Measurements from ENCODE around the gene TSPAN18.

The TSPAN18 gene

DNA sequence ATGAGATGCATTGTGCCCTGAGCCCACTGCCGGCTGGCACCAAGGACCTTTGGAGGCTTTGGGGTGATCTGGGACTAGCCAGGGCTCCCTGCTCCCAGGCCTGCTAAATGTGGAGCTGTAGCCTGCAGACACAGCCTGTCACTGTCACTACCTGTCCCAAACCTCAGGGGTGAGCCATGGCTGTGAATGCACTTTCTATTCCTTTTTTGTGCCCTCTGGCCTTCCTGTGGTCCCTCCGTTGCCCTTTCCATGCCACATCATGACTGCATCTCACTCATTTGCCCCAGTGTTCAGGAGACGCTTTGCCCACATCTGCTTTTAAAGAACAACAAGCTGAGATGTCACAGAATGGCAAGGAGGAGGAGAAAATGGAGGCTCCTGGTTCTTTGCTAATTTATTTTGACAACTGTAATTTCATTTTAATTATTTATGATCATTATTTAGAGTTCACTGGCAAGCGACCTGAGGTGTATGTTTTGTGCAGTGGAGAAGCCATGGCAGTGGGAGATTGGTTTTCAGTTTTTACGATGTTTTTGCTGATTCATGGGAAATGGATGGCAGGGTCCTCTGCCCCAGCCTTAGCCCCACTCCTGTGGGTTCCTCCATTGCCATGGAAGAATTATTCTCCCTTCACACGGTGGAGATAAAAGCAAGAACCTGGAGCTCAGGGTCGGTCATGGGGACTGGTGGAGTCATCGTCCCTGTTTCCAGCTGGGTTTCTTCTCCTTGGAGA, 69.2 kb downstream of the TSPAN18 start:
- no peak for DNase-seq (ENCODE audit: extremely low read depth in 1 of 2, low read depth in 1 of 2)

GRCh38 chr11:44797051-44797450, 70.3 kb downstream of the TSPAN18 start:
- no peak for DNase-seq (ENCODE audit: extremely low read depth in 1 of 2, low read depth in 1 of 2)

DNA sequence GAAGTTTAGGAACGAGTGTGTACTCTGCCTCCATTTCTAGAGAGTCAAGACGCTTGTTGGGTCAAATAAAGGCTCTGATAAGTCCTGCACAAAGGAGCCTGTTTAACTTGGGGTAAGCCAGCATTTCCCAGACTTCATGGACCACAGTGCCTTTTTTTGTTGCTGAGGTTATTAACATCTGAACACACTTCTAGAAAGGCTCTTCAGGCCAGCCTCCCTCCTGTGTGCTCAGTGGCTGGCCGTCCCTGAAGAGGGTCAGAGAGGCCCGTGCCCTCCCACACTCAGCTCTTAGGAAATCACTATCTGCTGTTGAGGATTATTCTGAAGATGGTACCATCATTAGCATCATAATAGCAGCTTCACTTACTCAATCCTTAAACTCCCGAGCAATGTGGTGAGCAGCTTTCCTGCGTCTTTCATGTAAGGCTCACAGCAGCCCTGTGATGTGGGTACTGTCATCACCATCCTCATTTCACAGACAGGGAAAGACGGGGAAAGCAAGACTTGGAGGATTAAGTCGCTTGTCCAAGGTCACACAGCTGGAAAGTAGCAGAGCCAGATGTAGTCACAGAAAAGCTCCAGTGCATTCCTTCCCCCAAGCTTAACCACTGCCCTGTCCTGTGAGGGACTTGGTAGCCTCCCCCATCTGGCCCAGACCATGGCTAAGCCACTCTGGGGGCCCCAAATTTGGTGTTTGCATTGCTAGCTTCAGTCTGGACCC, 71.3 kb downstream of the TSPAN18 start:
- DNase-seq (ENCODE audit: extremely low read depth in 1 of 2, low read depth in 1 of 2), result no peak

DNA sequence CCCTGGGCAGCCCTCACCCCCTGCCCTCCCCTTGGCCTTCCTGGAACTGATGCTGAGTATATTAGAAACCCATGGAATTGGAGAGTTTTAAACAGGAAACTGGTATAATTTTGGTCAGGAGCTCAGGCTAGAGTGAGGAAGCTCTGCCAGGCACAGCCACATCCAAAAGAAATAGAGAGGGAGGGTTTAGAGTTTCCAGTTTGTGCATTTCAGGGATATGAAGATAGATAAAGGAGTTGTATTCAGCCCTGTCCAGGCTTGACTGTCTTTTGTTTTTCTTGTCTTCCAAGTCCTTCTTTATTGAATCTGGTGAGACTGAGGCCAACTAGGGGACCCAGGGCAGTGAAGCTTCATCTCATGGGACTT, 71.8 kb downstream of the TSPAN18 start:
- no peak for DNase-seq (ENCODE audit: extremely low read depth in 1 of 2, low read depth in 1 of 2)

DNA sequence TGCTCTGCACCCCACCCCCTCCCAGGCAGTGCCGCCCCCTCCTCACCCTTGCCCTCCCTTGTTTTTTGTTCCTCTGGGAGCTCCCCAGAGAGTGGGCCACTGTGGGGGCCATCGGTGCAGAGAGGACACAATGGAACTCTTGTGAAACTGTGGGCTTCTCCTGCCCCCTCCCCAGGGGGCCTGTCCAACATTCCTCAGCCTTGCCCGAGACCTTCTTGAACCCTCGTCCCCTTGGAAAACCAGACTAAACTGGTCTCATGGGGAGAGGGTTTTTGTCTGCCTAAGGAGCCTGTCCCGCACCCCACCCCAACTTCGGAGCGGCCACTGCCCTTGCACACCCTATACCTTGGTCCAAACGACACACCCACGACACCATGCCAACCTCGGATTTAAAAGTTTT, 72.2 kb downstream of the TSPAN18 start:
- no peak for DNase-seq (ENCODE audit: extremely low read depth in 1 of 2, low read depth in 1 of 2)

DNA sequence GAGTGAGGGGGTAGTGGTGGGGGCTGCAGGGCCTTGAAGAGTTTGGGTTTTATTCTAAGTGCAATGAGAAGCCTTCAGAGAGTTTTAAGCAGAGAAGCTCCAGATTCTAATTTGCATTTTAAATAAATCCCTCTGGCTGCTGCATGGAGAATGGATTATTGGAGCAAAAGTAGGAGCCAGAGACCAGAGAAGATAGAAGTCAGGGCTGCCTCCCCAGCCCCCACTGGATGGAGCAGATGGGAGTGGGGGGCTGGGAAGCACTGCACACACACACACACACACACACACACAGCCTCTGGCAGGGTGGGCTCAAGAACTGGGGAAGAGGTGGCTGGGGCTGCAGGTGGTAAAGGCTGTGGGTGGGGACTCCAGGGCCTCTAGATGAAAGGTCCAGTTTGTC, 75.6 kb downstream of the TSPAN18 start:
- no peak for DNase-seq (ENCODE audit: extremely low read depth in 1 of 2, low read depth in 1 of 2)

GRCh38 chr11:44803009-44803408, 76.2 kb downstream of the TSPAN18 start:
- no peak for DNase-seq (ENCODE audit: extremely low read depth in 1 of 2, low read depth in 1 of 2)

DNA sequence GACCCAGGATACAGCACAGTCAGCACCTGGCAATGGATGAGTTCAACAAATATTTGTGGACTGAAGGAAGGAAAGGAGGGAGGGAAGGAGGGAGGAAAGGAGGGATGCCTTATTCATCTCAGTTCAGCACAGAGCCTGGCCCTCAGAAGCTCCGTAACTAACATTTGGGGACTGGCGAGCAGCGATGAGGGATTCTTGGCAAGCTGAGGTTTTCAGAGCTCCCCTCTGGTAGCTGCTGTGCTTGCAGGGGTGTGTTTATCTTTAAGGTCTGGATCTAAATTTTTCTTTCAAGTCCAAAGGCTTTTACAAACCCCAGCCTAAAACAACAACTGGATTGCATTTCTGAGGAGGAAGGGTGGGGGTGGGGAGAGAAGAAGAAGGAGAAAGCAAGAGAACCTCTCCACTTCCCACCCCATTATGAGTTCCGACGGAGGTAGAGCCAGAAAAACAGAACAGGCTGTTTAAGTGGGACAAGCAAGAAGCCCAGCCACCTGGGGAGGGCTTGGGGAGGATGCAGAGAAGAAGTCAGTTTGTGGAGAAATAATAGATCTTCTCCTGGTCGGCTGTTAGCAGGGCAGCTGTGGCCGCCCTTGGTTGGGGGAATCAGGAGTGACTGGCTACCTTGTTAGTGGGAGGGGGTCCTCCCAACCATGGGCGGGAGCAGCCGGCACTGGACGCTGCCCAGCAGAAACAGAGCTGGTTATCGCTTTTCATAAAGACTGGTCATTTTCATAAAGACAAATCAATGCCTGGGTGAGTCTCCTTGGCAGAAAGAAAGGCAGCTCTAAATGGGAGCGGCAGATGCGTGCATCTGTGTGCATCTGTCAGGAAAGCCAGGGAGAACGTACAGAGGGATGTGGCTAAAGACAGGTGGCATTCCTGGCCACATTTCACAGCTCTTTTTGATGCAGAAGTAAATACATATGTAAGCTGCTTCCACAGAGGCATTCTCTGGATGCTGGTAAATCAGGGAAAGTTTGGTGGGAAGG, 78.0 kb downstream of the TSPAN18 start:
- no peak for DNase-seq (ENCODE audit: extremely low read depth in 1 of 2, low read depth in 1 of 2)

DNA sequence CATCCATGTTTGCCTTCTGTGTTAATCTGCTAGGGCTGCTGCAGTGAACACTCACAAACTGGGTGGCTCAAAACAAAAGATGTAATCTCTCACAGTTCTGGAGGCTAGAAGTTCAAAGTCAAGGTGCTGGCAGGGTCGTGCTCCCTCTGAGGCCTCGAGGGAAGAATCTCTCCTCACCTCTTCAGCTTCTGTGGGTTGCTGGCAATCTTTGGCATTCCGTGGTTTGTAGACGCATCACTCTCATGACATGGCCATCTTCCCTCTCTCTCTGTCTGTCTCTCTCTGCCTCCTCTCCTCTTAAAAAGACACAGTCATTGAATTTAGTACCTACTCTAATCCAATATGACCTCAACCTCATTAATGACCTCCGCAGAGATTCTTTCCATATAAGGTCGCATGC, 78.8 kb downstream of the TSPAN18 start:
- DNase-seq (ENCODE audit: extremely low read depth in 1 of 2, low read depth in 1 of 2), result no peak

GRCh38 chr11:44808053-44808753, 81.4 kb downstream of the TSPAN18 start:
- no peak for DNase-seq (ENCODE audit: extremely low read depth in 1 of 2, low read depth in 1 of 2)

DNA sequence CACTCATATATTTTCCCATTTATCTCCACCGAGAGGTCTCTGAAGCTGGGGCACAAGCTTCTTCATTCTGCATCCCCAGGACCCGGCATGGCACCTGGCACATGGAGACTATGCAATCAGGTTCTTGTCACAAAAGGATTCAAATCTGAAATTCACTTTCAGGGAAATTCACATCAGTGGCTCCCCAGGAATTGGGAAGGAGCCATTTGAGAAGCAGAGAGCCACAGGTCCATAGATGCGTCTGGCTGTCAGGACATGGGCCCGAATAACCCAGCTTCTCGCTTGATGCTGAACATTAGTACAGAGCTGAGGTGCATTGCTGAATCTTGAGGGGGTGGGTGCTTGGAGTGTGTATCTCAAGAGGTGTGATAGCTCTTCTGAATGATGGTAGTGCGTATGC, 82.5 kb downstream of the TSPAN18 start:
- DNase-seq (ENCODE audit: extremely low read depth in 1 of 2, low read depth in 1 of 2), result no peak

DNA sequence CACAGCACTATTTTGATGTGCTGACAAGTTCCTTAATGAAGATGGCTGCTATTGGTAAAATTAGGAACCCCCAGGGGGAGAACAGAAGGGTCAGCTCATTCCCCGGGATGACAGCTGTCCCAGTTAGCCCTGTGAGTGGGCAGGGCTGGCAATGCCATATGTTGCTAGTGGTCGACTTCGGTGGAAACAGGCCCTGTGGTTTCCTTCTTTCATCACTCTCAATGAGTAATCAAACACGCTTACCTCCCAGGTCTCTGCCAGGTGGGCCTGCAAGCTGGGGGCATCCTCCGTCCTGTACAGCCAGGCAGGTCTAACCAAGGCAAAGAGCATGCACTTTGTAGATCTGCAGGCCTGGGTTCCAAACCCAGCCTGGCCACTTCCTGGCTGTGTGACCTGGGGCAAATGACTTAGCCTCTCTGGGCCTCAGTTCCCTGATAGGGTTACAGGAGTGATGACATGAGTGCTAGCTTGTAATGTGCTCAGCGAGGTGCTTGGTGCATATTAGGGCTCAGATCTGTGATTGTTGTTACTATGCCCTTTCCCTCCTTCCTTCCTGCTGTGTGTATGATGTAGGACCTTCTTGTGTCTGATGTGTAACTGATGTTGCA, 85.2 kb downstream of the TSPAN18 start:
- DNase-seq (ENCODE audit: extremely low read depth in 1 of 2, low read depth in 1 of 2), result no peak

- no peak for DNase-seq (ENCODE audit: extremely low read depth in 1 of 2, low read depth in 1 of 2)
Observed at GRCh38 chr11:44812971-44813370, 86.2 kb downstream of the TSPAN18 start.

- DNase-seq (ENCODE audit: extremely low read depth in 1 of 2, low read depth in 1 of 2), result no peak
Observed at GRCh38 chr11:44813401-44813800, 86.6 kb downstream of the TSPAN18 start.

DNA sequence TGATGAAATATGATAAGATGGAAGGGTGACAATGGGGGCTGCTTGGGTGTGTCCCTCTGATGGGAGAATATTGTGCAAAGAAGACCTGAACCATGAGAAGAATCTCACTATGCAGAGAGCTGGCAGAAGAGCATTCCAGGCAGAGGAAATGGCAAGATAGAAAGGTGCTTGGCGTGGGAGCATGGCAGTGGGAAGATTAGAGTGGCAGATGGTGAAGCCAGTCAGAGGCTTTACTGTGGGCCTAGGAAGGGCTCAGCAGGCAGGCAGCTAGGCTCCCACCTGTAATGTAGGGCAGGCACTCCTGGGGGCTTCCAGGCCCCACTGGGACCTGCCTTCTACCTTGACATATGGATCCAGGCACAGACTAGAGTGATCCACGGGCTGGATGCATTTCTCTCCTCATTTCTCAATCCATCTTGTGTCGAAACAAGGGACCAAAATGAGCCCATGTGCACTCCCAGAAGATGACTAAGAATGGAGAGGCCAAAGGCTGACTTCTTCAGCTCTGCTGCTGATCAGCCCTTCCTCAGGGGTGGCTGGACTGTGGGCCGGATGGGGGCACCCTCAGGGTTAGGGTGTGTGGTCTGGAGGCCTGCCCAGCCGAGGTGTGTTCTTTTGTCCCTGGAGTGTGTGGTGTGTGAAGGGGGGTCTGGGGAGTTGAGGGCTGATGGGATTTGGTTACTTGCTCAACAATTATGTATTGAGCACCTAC, 88.3 kb downstream of the TSPAN18 start:
- no peak for DNase-seq (ENCODE audit: extremely low read depth in 1 of 2, low read depth in 1 of 2)

DNA sequence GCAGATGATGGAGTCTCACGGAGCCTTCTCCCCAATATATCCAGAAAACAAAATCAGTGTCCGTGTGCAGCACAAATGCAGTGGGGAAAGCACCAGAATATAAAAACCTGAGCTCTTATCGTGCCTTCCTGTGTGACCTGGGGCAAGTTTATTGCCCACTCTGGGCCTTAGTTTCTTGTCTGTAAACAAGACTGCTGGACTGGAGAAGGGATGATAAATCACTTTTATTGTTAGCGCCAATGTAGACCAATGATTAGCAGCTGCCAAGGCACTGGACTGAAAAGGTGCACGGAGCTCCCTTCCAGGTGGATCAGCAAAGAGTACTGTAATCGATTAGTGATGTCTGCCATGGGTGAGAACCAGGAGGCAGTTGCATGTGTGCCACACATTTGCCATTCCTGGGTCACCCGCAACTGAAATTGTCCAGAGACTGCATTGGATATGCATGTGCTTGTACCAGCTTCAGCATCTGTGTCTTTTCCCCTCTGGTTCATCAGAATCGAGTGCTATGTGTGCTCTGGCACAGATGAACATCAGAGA, 89.2 kb downstream of the TSPAN18 start:
- DNase-seq (ENCODE audit: extremely low read depth in 1 of 2, low read depth in 1 of 2), result no peak

- DNase-seq (ENCODE audit: extremely low read depth in 1 of 2, low read depth in 1 of 2), result no peak
Observed at GRCh38 chr11:44816761-44817160, 90.0 kb downstream of the TSPAN18 start.

GRCh38 chr11:44817207-44817949, 90.6 kb downstream of the TSPAN18 start:
- DNase-seq (ENCODE audit: extremely low read depth in 1 of 2, low read depth in 1 of 2), result no peak

- no peak for DNase-seq (ENCODE audit: extremely low read depth in 1 of 2, low read depth in 1 of 2)
Observed at GRCh38 chr11:44818110-44818509, 91.3 kb downstream of the TSPAN18 start.
